HG02885 (cell line): ENCODE data around the gene STK16.
A peak's percentile ranks its signal among the peaks of the same experiment; 100 is the strongest.
"Not testable (repeated sequence)": the region's sequence is repeated elsewhere in the genome, so short reads cannot be mapped to it uniquely, and the experiment has no call there.

ENCODE experiments used
- ATAC-seq: cut with Tn5 transposase; IDR thresholded peaks from one replicate; pipeline ENCODE4 v1.9.1; 2021; ENCODE audit warnings: mild to moderate bottlenecking; ENCODE audit not compliant: unreplicated experiment, poor library complexity

Gene STK16

GRCh38 chr2:219282943-219283581 lies 37.8 kb downstream of the STK16 start:
- no peak for ATAC-seq

- no peak for ATAC-seq
These were observed 39.5 kb downstream of the STK16 start for GRCh38 chr2:219284501-219285372.

GRCh38 chr2:219285373-219285735 lies 40.1 kb downstream of the STK16 start:
- no peak for ATAC-seq

GRCh38 chr2:219285894-219286425 lies 40.7 kb downstream of the STK16 start:
- no peak for ATAC-seq

- no peak for ATAC-seq
These were observed 41.3 kb downstream of the STK16 start for GRCh38 chr2:219286436-219287115.

GRCh38 chr2:219287116-219287440 lies 41.8 kb downstream of the STK16 start:
- ATAC-seq = not testable (repeated sequence)

- ATAC-seq = no peak
These were observed 42.4 kb downstream of the STK16 start for GRCh38 chr2:219287580-219288265.

GRCh38 chr2:219289195-219289536 lies 43.9 kb downstream of the STK16 start:
- no peak for ATAC-seq

GRCh38 chr2:219289537-219290361 lies 44.5 kb downstream of the STK16 start:
- ATAC-seq = no peak

GRCh38 chr2:219290381-219291171 lies 45.3 kb downstream of the STK16 start:
- ATAC-seq = no peak

- ATAC-seq = no peak
These were observed 46.1 kb downstream of the STK16 start for GRCh38 chr2:219291394-219291793.

GRCh38 chr2:219291910-219292490 lies 46.7 kb downstream of the STK16 start:
- ATAC-seq = no peak

GRCh38 chr2:219292616-219293015 lies 47.3 kb downstream of the STK16 start:
- no peak for ATAC-seq

- no peak for ATAC-seq
These were observed 48.5 kb downstream of the STK16 start for GRCh38 chr2:219293736-219294231.

GRCh38 chr2:219294356-219295351 lies 49.4 kb downstream of the STK16 start:
- peak; percentile 91 for ATAC-seq

GRCh38 chr2:219296142-219296541 lies 50.9 kb downstream of the STK16 start:
- no peak for ATAC-seq

- ATAC-seq = no peak
These were observed 51.5 kb downstream of the STK16 start for GRCh38 chr2:219296631-219297391.
